Transverse colon (tissue), 4 donors: Measurements from ENCODE around the gene UQCR11. TPM values are rescaled to one million over a fixed set of nuclear protein-coding genes. Genes with fewer than 3 reads are reported as not detected.
"Not testable (repeated sequence)": the region's sequence is repeated elsewhere in the genome, so short reads cannot be mapped to it uniquely, and the experiment has no call there.

Source experiments
- DNase-seq: peaks from one replicate; pipeline ENCODE4 v3.0.0-alpha.2; 2019
- H3K27ac ChIP-seq, 4 donors: fragments of 200-600 bp; sonication (generic); 2 replicates each; pipeline ENCODE4 v1.5.1; 2016 to 2018; ENCODE audit warnings: inconsistent platforms in 4 of 4
- H3K27me3 ChIP-seq: fragments of 200-600 bp; sonication (generic); 2 replicates; pipeline ENCODE4 v1.5.1; 2017; ENCODE audit warnings: inconsistent platforms
- H3K36me3 ChIP-seq, 4 donors: fragments of 200-600 bp; sonication (generic); 2 replicates each; pipeline ENCODE4 v1.5.1; 2017 to 2019; ENCODE audit warnings: inconsistent platforms in 4 of 4
- H3K4me1 ChIP-seq, 4 donors: fragments of 200-600 bp; sonication (generic); 2 replicates each; pipeline ENCODE4 v1.5.1; 2017 to 2020; ENCODE audit warnings: inconsistent platforms in 4 of 4
- H3K4me3 ChIP-seq, 4 donors: fragments of 200-600 bp; sonication (generic); 1 replicate in 1 of 4; 2 replicates in 3 of 4; pipeline versions ENCODE4 v1.5.1 to v1.6.1; 2017 to 2019; ENCODE audit warnings: inconsistent platforms in 4 of 4
- H3K9me3 ChIP-seq, 2 donors: fragments of 200-600 bp; sonication (generic); 2 replicates each; pipeline ENCODE4 v1.5.1; 2017 to 2019; ENCODE audit warnings: inconsistent platforms in 2 of 2
- EP300 ChIP-seq: sonication (generic); formaldehyde crosslinking; IDR thresholded peaks from one replicate; pipeline ENCODE4 v1.6.1; 2017; ENCODE audit warnings: antibody characterized with exemption, low read depth
- POLR2A ChIP-seq: fragments of 450-650 bp; IDR thresholded peaks from one replicate; pipeline ENCODE4 v1.6.1; 2016; ENCODE audit warnings: antibody characterized with exemption, mild to moderate bottlenecking, moderate library complexity
- POLR2AphosphoS5 ChIP-seq, 3 donors: sonication (generic); formaldehyde crosslinking; IDR thresholded peaks; one replicate each; pipeline ENCODE4 v1.6.1; 2016; ENCODE audit warnings: antibody characterized with exemption in 3 of 3
- WGBS, 2 donors: methylation state at CpG; one replicate each; pipeline ENCODE4 v1.1.5; 2018; ENCODE audit warnings: low coverage in 1 of 2; 5-methylcytosine and 5-hydroxymethylcytosine counted together
- in situ Hi-C, 4 donors: fragments of 200-750 bp; cut with MboI; loops; one replicate each; pipeline versions ENCODE4 v1.15.0 to v1.15.1; 2017; ENCODE audit warnings: low sequenced_read_pairs in 3 of 4, low pct_ligation_motif_present in 1 of 4, low pct_unique_long_range_greater_than_20kb in 1 of 4
- intact Hi-C: fragments of 100-400 bp; cut with DNase I; formaldehyde crosslinking; loops from one replicate; pipeline ENCODE4 v1.15.1; 2023; ENCODE audit warnings: low total_unique reads
- total RNA-seq, 4 donors: library from RNA; depleted of rRNA; stranded (reverse); fragments of >200 nt; gene quantifications; one replicate each; pipeline ENCODE4 v1.1.0, GENCODE V29; 2016
- TF ChIP-seq, protein P1 (sequence below), 5 experiments: fragments of 200-600 bp in 3 of 5; fragments of 450-650 bp in 2 of 5; sonication (generic) in 3 of 5; IDR thresholded peaks; 1 replicate in 2 of 5; 2 replicates in 3 of 5; pipeline ENCODE4 v1.5.1; 2016 to 2017; ENCODE audit warnings: antibody characterized with exemption in 5 of 5, inconsistent platforms in 3 of 5, mild to moderate bottlenecking in 2 of 5, moderate library complexity in 1 of 5

UQCR11 gene
- total RNA-seq, 4 donors from 2014 or later: 19.9 to 120 (median 60.8) TPM

DNA sequence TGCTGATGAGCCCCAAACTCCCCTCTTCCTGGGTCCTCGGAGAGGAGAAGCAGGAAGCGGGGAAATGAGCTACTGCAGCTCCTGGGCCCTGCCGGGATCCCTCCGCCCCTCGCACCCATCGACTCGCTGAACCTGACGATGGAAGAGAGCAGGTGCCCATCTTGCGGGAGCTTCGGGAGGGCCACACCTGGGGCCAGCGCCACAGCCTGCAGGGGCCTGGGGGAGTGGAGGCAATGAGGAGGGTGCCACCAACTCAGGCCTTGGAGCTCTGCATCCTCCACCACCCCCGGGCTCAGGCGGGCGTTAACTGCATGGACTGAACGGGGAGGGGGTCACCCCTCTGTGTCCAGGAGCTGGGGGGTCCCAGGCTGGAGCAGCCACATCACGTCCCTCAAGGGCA is 38.8 kb upstream of the UQCR11 start:
- intact Hi-C loops (no loop called here), in situ Hi-C loops (no loop called here)
- Histone ChIP-seq H3K4me3 (no peak overlapping the region), H3K36me3 (peaks cover 0 to 7% (median 0%) of the 10 kb centered on the region in 4 donors), H3K27me3 (no peaks in the 10 kb centered on the region), H3K9me3 (no peaks in the 10 kb centered on the region), H3K4me1 (no peaks in the 10 kb centered on the region), H3K27ac (no peak overlapping the region)
- no peak for DNase-seq
- 93% methylated on average over 8 of the region's 16 CpGs; no CpG with 5 or more reads in 1 of the 2 donors for WGBS, 2 donors
- no peak for TF ChIP-seq POLR2AphosphoS5 (IDR thresholded peaks at IDR 0.05)
- TF ChIP-seq POLR2A: no peak

DNA sequence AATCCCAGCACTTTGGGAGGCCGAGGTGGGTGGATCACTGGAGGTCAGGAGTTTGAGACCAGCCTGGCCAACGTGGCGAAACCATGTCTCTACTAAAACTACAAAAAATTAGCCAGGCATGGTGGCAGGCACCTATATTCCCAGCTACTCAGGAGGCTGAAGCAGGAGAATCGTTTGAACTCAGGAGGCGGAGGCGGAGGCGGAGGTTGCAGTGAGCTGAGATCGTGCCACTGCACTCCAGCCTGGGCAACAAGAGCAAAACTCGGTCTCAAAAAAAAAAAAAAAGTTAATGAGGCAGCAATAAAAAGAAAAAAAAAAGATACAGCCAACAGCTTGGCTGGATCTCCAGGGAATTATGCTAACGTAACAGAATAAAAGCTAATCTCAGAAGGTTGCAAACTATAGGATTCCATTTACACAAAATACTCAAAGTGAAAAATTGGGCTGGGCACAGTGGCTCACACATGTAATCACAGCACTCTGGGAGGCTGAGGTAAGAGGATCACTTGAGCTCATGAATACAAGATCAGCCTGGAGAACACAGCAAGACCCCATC is 35.7 kb upstream of the UQCR11 start:
- H3K9me3 ChIP-seq, in situ Hi-C loops, H3K27me3 ChIP-seq, H3K4me1 ChIP-seq, H3K4me3 ChIP-seq, DNase-seq, H3K27ac ChIP-seq, intact Hi-C loops: not testable (repeated sequence)
- peaks cover 0 to 17% (median 0%) of the 10 kb centered on the region in 4 donors for H3K36me3 ChIP-seq
- 80 to 88% methylated on average over 9 to 10 of the region's 10 CpGs for WGBS, 2 donors

DNA sequence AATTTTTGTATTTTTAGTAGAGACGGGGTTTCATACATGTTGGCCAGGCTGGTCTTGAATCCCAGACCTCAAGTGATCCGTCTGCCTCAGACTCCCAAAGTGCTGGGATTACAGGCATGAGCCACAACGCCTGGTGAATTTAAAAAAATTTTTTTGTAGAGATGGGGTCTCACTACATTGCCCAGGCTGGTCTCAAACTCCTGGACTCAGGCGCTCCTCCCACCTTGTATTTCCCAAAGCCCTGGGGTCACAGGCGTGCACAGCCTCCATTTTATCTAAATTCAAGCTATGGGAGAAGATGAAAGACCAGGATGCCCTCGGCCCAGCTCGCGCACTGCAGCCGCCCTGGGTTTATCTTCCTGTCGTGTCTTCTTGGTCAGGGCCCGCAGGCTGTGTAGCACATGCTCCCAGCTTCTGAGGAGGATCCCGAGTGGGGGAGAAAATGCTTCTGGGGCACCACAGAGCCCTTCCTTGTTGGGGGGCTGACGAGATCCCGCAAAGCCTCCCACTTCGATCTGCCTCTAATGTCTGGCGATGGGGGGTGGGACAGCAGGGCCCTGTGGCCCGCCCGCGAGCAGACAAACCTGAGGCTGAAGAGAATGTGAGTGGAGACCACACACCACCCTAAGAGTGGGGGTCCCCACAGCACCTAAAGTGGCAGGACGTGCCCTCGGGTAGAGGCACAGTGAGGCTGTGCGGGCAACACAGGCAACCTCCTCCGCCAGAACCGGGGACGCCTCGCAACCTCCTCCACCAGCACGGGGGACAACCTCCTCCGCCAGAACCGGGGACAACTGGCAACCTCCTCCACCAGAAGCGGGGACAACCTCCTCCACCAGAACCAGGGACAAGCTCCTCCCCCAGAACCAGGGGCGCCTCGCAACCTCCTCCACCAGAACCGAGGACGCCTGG is 31.3 kb upstream of the UQCR11 start:
- H3K4me1 ChIP-seq: peaks cover 0 to 19% (median 17%) of the 10 kb centered on the region in 4 donors
- H3K27ac ChIP-seq: no peak overlapping the region
- in situ Hi-C loops: no loop called here
- H3K9me3 ChIP-seq: no peaks in the 10 kb centered on the region
- no peaks in the 10 kb centered on the region for H3K27me3 ChIP-seq
- WGBS, 2 donors: 91 to 100% methylated on average over 1 to 34 of the region's 34 CpGs
- no peak overlapping the region for H3K4me3 ChIP-seq
- DNase-seq: no peak
- intact Hi-C loops: no loop called here
- TF ChIP-seq POLR2A (no peak), EP300 (no peak), POLR2AphosphoS5 (IDR thresholded peaks at IDR 0.05) (no peak)
- TF ChIP-seq, protein P1, sequence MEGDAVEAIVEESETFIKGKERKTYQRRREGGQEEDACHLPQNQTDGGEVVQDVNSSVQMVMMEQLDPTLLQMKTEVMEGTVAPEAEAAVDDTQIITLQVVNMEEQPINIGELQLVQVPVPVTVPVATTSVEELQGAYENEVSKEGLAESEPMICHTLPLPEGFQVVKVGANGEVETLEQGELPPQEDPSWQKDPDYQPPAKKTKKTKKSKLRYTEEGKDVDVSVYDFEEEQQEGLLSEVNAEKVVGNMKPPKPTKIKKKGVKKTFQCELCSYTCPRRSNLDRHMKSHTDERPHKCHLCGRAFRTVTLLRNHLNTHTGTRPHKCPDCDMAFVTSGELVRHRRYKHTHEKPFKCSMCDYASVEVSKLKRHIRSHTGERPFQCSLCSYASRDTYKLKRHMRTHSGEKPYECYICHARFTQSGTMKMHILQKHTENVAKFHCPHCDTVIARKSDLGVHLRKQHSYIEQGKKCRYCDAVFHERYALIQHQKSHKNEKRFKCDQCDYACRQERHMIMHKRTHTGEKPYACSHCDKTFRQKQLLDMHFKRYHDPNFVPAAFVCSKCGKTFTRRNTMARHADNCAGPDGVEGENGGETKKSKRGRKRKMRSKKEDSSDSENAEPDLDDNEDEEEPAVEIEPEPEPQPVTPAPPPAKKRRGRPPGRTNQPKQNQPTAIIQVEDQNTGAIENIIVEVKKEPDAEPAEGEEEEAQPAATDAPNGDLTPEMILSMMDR (IDR thresholded peaks at IDR 0.05): no peak
- H3K36me3 ChIP-seq: peaks cover 0 to 13% (median 0%) of the 10 kb centered on the region in 4 donors

DNA sequence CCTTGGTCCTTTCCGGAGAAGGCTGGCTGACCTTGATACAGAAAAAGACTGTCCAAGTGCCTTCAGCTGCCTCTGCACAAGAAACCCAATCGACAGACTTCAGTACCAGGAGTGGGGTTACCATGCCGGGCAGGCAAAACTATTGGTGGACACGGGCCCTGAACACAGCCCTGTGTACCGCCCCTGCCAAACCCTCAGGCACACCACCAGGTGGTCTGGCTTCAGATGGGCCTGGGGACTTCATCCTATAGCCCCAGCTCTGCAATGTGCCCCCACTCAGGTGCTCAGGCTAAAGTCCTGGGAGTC is 29.6 kb upstream of the UQCR11 start:
- intact Hi-C loops: no loop called here
- H3K36me3 ChIP-seq: peaks cover 0 to 13% (median 0%) of the 10 kb centered on the region in 4 donors
- WGBS, 2 donors: 98% methylated on average over 5 of the region's 5 CpGs; no CpG with 5 or more reads in 1 of the 2 donors

More for the DNA sequence above, 29.6 kb upstream of the UQCR11 start:
- no peak for DNase-seq
- Histone ChIP-seq H3K9me3 (no peaks in the 10 kb centered on the region), H3K27ac (no peak overlapping the region), H3K4me1 (peaks cover 0 to 19% (median 17%) of the 10 kb centered on the region in 4 donors), H3K27me3 (no peaks in the 10 kb centered on the region), H3K4me3 (no peak overlapping the region)
- TF ChIP-seq, protein P1 (IDR thresholded peaks at IDR 0.05): no peak
- no peak for TF ChIP-seq POLR2AphosphoS5 (IDR thresholded peaks at IDR 0.05)
- TF ChIP-seq EP300: no peak
- no peak for TF ChIP-seq POLR2A
- in situ Hi-C loops: no loop called here
